HG03066 (cell line): ENCODE data around the gene C19orf38.

Experiments used
- ATAC-seq: cut with Tn5 transposase; IDR thresholded peaks from one replicate; pipeline ENCODE4 v1.9.1; 2021; ENCODE audit warnings: low read depth; ENCODE audit not compliant: unreplicated experiment

The C19orf38 gene

DNA sequence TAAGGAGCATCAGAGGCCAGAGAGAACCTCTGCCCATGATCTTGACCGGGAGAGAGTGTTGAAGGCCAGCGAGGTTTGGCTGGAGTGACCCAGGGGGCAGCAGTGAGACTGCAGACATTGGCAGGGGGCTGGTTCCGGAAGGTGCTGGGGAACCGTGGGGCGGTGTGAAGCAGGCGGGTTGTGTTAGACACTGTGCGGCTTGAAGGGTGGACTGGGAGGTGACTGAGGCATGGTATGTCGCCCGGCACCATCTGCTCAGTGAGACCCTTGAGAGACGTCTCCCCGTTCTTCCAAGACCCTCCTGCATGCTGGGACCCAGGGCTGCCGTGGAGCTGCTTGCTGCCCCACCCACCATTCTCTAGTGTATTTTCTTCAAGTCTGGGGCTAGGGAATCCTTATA is 47.7 kb downstream of the C19orf38 start:
- no peak for ATAC-seq

DNA sequence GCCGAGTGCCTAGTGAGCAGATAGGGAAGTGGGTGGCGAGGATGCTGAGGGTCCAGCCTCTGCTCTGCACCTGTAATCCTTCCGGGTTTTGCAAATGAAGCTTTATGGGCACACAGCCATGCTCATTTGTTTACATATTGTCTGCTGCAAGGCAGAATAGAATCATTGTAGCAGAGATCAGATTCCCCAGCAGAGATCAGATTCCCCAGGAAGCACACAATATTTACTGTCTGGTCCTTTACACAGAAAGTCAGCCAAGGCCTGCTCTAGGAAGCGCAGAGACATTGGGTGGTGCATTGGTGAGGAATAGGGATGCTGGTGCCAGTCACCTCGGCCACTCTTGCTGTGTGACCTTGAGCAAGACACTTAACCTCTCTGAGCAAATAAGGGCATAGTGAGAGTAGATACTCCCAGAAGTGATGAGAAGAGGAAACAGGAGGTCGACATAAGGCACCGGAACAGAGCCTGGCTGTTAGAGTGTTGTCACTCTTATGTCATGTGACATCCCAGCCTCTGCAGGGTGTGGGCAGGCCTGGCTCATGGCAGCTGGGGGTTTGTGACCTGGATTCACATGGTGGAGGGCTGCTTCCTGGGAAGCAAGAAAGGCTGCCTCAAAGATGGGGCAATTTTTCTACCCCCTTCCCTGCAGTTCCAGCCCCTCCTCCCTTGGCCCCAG is 48.8 kb downstream of the C19orf38 start:
- ATAC-seq: no peak

DNA sequence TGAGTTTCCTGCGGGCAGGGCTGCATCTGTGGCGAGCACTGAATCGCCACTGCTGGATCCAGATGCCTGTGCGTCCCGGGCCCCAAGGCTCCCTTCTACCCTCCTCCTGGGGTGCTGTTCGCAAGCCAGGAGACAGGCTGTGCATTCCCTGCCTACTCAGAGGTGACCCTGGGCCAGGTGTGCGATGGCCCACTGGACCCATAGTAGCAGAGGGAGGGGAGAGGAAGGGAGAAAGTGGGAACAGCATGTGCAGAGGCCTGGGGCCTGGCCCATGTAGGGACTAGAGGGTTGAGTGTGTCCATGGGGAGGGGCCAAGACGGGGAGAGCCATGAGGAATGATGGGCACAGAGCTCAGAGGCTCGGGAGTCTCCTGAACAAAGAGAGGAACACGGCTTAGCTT is 50.4 kb downstream of the C19orf38 start:
- no peak for ATAC-seq

DNA sequence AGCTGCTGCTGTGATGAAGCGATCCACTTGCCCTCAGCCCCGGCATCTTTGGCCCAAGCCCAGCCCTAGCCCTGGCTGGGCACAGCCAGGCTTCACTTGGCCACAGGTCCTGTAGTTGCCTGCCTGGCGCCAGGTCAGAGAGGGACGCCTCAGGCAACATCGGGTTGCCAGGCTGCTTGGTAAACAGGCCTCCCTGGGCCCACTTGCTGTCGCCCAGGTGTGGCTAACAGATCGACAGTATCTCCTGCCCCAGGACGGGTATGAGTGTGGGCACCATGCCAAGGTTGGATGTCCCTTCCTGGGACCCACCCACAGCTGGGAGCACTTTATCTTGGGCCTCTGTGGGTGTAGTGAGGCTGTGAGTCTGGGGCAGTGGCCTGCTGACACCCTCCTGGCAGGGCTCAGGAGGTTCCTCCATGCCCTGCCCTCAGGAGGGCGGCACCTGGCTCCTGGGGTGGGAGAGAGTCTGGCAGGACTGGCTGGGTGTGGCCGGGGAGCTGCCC is 51.0 kb downstream of the C19orf38 start:
- ATAC-seq: no peak

DNA sequence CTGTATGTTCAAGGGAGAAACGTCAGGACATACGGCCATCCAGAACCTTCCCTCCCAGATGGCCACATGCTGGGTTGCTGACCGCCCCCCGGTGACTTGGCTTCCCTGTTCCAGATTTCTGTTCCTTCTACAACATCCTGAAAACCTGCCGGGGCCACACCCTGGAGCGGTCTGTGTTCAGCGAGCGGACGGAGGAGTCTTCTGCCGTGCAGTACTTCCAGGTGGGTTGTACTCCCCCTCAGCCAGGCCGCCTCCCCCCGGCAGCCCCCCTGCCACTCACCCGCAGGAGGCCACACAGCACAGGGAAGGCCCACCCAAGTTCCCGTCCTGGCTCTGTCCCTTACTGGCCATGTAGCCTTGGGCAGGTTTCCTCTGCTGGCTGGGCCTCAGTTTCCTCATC is 59.7 kb downstream of the C19orf38 start:
- ATAC-seq: no peak

DNA sequence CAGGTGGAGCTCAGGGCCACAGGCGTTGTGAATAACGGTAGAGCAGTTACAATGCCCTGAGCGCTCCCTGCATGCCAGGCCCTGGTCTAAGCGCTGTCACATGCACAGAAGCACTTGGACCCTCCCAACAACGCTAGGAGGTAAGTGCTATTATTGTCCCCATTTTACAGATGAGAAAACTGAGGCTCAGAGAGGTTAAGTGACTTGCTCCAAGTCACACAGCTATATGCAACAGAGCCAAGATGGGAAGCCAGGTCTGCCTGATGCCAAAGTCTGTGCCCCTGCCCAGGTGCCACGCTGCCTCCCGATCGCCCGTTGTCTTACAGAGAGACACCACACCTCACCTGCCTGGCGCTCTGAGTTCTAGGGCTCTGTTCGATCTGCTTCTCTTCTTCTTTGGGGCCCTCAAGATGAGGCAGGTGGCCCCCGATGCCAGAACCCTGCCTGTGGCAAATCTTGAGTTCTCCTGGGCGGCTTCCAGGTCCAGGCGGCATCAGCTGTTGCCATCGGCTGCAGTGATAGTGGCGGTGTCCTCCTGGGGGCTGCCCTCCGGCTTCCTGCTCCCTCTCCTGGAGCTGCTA is 60.3 kb downstream of the C19orf38 start:
- no peak for ATAC-seq

DNA sequence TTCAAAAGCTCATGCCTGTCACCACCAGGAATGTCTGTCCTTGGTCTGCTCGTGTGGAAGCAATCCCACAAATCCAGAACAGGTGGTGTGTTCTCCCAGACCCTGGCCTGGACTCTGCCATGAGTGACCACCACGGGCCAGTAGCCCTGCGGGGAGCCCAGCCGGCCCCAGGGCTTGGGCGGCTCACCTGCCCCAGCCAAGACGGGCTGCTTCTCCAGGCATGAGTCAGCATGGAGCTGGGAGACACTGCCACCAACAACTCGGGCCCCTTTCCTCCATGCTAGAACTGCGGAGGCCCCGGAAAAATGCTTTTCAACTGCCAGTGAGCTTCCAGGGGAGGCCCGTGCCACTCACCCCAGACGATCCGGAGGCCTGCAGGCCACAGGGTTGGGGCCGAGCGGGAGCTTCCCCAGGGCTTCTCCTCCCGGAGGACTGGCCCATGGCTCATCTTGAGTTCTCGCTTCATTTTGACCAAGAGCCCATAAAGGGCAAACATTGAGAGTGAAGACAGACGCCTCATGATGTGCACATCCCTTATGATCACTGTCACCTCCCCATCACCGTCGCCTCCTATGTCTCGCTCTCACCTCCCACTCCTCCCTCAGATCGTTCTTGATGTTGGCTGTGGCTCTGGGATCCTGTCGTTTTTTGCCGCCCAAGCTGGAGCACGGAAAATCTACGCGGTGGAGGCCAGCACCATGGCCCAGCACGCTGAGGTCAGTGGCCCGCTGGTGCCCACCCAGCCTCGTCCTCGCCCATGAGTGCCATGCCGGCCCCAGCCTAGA is 63.6 kb downstream of the C19orf38 start:
- ATAC-seq: no peak

DNA sequence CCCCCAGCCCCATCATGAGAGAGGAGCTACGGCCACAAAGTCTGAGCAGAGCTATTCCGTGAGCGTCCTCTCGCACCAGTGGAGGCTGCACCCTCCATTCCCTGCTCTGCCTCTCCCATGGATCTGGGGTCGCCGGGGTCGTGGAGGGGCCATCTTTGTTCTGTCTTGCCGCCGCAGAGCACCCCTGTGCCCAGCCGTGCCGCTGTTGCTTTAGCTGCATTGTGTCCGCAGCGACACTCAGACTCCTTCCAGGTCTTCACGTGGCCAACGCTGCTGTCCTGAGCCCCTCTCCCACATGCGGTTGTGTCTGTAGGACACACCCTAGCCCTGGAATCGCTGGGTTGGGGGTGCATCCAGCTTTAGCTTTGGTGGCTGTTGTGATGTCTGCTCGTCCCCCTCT is 64.4 kb downstream of the C19orf38 start:
- ATAC-seq: no peak

DNA sequence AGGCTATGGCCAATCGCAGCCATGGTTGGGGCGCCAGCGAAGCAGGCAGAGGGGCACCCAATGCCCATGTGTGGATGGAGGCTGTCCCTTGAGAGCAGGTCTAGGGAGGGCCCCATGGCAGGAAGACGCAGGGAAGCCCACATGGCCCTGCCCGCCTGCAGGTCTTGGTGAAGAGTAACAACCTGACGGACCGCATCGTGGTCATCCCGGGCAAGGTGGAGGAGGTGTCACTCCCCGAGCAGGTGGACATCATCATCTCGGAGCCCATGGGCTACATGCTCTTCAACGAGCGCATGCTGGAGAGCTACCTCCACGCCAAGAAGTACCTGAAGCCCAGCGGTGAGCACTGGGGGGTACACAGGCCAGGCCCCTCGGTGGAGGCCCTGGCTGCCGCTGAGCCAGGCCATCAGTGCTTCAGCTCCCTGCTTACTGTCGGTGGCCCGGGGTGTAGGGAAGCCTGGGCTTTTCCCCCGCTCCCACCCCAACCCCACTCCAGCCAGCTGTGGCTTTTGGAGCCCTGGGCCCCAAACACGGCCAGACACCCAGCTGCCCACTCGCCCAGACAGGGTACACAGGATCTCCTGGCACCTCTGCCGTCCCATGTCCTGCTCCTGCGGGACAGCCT is 65.6 kb downstream of the C19orf38 start:
- no peak for ATAC-seq

DNA sequence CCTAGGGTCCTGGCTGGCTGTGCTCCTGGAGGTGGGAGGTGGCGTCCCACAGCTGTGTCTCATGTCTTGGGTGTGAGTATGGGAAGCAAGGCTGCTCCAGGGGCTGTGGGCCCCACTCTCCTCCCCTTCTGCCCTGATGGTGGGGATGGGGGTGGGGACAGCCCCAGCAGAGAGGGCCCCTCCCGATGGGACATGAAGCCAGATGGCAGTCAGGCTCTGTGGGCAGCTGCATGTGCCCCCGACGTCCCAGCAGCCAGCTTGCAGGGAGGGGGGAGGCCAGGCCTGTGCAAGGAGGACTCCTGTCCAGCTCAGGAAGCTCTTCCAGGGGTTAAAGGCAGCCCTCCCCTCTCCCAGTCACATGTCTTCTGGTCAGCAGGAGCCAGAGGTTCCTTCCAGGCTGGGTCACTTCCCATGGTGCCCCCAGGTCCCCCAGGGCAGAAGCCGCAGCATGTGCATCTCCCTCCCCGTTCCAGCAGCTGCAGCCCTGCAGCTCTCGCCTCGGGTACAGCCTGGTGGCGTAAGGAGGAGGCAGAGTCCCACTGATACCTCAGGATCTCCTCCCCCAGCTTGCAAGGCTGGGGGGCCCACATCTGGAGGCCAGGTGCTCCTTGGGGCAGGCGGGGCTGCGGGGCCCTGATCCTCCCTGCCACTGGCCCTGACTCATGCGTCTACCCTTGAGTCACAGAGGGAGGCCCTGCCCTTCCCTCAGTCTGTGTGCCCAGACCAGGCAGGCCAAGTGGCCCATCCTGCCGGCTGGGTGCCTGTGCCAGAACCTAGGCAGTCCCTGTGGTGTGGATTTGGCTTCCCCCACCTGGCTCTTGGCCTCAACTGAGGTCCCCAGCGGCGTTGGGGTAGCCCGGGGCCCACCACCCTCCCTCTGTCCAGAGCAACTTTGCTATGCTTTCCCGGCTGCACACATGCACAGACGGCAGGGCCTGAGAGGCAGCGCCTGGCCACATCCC is 67.2 kb downstream of the C19orf38 start:
- no peak for ATAC-seq

DNA sequence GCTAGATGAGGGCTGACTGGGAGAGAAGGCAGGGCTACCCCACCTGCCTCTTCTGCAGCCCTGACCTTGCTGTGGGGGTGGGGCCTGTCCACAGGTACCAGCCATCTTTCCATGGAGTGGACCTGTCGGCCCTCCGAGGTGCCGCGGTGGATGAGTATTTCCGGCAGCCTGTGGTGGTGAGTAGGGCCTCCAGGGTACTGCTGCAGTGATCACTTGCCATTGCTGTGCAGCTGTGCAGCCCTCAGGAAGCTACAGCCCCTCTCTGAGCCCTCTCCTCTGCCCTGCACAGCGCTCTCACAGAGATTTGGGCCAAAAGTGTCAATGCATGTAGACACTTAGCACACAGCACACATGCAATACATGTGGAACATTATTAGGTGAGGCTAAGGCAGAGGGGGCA is 68.4 kb downstream of the C19orf38 start:
- ATAC-seq: no peak

DNA sequence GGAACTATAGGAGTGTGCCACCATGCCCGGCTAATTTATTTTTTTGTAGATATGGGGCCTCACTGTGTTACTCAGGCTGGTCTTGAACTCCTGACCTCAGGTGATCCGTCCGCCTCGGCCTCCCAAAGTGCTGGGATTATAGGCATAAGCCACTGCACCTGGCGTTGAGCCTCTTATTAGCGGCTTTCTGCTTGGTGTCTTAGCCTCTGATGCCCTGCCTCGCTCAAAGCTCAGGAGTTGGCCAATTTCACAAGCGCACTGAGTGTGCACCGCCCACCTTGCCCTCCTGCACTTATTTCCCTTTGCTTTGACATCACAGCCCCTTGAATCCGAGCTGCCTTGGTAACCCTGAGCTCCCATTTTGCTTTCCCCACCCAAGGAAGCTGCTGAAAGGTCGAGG is 70.1 kb downstream of the C19orf38 start:
- no peak for ATAC-seq
